Fibroblast of skin of scalp (primary cell): ENCODE data around the gene LNPEP. TPM values are rescaled to one million over a fixed set of nuclear protein-coding genes. Genes with fewer than 3 reads are reported as not detected.

Source experiments
- DNase-seq: peaks from one replicate; pipeline ENCODE4 v3.0.0-alpha.2; 2013
- polyA plus RNA-seq, 2 experiments: library from polyadenylated mRNA; unstranded; fragments of 120-200 nt; gene quantifications; one replicate each; pipeline ENCODE4 v1.2.1, GENCODE V29; 2013; ENCODE audit not compliant: insufficient read length in 2 of 2

LNPEP gene
- polyA plus RNA-seq (2013, experiment 1 of 2; ENCODE audit: insufficient read length), result 7.9 TPM
- polyA plus RNA-seq (2013, experiment 2 of 2; ENCODE audit: insufficient read length), result 8.5 TPM

DNA sequence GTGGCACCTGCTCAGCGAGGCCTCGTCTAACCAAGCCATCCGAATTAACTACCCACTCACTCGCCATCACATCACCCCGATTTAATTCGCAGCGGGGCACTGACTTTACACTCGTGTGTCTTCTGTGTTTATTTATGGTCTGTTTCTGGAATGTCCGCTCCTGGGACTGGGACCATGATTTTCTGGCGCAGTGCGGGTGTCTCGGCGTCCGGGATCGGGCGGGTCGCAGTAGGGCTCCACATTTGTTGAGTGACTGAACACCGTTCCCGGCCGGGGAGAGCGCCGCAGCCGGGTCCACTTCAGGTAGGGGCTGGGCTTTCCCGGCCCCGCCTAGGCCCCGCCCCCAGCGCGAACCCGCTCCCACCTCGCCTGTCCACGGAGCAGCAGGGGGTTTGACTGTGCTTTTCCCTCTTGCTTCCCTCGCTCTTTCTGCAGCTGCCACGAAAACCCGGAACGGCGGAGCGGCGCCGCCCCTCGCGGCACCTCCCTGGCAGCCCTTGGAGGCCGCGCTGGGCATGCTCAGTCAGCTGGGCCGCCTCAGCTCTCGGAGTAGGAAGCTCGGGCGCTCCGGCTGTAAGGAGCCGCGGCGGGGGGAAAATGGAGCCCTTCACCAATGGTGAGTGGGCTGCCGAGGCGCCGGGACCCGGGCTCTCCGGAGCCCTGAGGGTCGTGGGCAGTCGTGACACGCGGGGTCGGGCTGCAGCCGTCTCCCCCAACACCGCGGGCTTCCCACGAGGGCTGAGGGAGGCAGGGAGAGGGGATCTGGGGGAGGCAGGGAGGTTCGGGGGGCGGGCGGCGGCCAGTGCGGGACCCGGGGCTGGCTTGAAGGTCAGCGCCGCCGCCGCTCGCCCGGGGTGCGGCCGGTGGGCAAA lies at the start of gene LNPEP:
TSS of gene LNPEP (plus strand) at position 522 of the 872 bp plus-strand sequence. CDS start at position 598, 76 bp downstream.
- peak; percentile 97 for DNase-seq

DNA sequence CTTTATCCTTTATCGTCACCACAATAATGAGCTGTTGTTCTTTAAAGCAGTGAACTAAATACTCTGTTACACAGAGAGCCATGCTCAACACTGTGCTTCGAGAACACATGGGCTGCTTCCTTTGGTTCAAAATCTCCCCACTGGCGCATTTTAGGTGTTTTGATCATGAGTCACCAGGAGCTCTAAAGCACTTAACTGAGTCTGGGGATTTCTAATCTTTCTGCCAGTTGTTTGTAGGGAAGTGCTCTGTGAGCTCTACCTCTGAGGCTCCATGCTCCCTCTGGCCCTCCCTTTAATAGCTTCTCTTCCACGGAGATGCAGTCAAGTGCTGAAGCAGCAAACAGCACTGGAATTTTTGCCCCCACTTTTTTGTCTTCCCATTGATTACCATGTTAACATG lies 42.5 kb upstream of the LNPEP start:
- peak; percentile 73 for DNase-seq

DNA sequence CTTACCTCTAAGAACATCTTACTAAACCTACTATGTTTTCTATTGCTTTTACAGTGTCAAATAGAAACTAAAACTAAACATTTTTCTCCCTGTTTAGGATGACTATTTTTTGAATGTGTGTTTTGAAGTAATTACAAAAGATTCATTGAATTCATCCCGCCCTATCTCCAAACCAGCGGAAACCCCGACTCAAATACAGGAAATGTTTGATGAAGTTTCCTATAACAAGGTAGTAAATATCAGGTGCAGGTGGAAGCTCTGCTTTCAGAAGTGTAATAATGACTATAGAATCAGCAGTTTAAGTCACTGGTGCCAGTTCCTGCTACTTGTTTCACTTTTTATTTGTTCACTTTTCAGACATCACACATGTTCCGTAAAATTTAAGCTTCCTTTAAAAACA lies 39.6 kb upstream of the LNPEP start:
- no peak for DNase-seq

DNA sequence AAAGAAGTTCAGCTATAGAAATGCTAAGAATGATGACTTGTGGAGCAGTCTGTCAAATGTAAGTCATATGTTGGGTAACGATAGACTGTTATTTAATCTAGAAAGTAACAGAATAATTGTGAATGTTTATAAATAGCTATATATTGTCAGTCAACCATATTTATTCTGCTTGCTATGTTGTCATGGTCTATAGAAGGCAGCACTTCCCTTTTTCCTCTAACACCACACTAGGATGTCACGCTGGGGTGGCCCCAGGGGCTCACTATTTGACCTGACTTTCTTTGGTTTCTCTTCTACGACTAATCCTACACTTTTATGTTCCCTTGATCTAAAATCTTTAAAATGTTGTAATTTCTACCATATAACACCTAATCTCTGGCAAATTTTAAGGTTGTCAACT lies 39.1 kb upstream of the LNPEP start:
- DNase-seq, result no peak

GRCh38 chr5:96901384-96901783 lies 34.5 kb upstream of the LNPEP start:
- DNase-seq, result no peak

GRCh38 chr5:96901841-96902240 lies 34.0 kb upstream of the LNPEP start:
- DNase-seq, result no peak

DNA sequence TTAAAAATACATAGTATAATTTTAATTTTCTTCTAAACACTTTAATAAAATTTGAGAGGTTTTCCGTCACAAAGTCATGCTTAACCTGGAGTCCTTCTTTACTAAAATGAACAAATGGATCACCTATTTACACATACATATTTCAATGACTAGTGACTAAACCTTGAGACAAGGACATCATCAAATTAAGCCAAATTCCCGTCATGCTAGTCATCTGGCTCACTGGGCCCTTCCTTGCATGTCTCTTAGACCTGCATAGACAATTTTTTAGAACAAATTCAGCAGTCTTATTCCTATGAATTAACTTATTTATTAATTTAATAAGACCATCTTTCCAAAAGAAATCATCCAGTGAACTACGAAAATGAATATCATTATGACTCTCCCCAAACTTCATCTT lies 33.0 kb upstream of the LNPEP start:
- DNase-seq, result no peak

GRCh38 chr5:96903300-96903699 lies 32.6 kb upstream of the LNPEP start:
- DNase-seq, result no peak

DNA sequence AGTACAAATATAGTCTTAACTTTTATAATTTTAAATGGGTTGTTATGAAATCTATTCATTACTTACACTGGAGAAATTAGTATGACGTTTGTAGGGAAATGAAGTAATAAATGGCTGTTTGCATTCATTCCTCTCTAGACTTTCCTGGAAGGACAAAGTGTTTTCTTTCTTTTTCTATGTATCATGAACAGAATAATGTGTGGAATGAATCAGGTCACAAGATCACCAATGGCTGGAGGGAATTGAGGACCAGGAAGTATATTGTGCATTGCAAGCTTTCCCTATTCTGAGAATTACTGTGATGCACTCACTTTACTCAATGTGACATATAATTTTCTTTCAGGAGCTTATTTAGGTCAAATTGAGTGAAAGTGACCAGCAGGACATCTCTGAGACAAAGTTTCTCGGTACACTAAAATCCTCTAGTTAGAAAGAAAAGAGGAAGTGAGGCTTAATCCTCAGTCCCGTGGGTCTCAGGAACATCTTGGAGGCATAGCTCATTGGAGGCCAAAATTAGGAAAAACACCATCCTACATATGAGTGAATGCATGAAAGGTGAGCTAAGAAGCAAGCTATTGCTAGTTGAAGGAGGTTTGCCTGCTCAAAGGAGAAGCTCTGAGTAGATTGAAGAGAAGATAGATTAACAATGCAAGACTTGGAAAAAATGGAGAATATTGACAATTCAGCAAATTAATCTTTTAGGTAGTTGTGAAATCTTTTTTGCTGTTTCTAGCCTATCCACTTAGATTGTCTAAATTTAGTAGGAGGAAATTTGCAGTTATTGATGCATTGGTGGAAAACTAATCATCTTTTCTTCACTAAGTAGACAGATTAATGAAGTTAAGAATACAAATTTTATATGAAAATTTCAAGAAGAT lies 31.6 kb upstream of the LNPEP start:
- no peak for DNase-seq

GRCh38 chr5:96905864-96906263 lies 30.0 kb upstream of the LNPEP start:
- no peak for DNase-seq

DNA sequence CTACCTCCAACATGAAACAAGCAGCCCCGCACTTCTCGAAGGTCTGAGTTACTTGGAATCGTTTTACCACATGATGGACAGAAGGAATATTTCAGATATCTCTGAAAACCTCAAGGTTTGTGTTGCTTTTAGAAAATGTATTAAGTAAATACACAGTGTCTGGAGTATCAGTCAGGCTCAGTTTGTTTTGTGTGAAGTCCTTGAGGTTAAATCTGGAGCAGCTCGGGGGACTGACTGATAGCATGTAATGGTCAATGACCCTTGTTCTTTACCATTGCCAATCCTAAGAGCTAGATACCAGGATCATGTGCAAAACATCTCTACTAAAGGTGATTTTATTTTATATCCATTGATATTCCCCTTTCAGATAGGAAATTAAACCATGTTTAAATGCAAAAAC lies 26.9 kb upstream of the LNPEP start:
- DNase-seq, result no peak

DNA sequence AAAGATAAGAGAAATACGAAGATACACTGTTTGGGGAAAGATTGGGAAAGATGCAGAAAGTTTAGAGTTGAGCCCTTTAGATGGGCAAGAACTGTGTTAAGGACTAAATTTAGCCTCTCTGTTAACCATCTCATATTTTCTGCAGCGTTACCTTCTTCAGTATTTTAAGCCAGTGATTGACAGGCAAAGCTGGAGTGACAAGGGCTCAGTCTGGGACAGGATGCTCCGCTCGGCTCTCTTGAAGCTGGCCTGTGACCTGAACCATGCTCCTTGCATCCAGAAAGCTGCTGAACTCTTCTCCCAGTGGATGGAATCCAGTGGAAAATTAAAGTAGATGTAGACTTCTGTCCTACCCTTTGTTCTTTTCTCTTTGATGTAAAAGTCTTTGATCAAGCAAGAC lies 26.4 kb upstream of the LNPEP start:
- DNase-seq, result no peak

GRCh38 chr5:96911139-96911538 lies 24.7 kb upstream of the LNPEP start:
- no peak for DNase-seq

- no peak for DNase-seq
Observed at GRCh38 chr5:96913233-96913632, 22.6 kb upstream of the LNPEP start.

- no peak for DNase-seq
Observed at GRCh38 chr5:96919754-96920197, 16.1 kb upstream of the LNPEP start.

DNA sequence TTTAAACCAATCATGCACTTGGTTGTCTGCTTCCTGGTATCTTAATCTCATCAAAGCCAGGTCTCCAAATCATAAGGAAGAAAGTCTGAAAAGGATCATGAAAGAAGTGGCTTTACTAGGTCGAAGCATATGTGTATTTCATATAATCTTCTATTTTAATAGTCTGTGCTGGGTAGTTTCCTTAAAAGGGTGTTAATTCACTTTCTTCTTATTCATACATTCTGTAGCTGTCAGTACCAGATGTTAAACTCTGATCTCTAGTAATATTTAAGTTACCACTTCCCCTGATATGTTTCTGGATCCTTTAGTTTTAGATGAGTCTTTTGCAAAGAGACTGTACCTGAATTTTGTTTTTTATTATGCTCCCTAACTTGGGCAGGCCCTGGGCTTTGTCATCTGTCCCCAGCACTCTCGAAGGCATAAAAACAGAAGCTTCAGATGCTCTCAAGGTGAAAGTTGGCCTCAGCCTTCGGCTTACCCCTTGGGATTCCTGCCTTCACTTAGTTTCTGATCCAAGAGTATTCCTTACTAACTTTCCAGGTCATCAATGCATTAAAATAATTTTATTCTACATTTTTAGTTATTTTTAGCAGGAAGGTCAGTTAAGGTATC lies 15.0 kb upstream of the LNPEP start:
- no peak for DNase-seq

GRCh38 chr5:96922499-96923244 lies 13.2 kb upstream of the LNPEP start:
- no peak for DNase-seq

DNA sequence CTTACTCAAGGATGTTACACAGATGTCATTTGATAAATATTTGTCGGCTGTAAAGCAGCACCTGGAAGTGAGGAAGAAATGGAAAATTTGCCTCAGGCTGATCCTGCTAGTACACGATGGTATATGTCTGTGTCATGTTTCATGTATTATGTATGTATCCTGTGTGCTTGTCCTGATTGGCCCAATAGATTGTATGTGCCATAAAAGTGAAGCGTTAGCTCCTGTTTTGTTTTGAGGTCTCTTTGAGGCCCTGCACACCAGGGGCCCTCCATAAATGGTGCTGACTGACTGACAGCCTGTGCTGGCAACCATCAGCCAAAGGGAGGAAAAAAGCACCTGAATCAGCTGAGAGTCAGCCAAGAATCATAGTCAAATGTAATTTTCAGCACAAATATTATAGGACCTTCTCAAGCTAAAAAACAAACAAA lies 11.8 kb upstream of the LNPEP start:
- no peak for DNase-seq

- no peak for DNase-seq
Observed at GRCh38 chr5:96926276-96926675, 9.6 kb upstream of the LNPEP start.

GRCh38 chr5:96927008-96927407 lies 8.9 kb upstream of the LNPEP start:
- peak; percentile 34 for DNase-seq

DNA sequence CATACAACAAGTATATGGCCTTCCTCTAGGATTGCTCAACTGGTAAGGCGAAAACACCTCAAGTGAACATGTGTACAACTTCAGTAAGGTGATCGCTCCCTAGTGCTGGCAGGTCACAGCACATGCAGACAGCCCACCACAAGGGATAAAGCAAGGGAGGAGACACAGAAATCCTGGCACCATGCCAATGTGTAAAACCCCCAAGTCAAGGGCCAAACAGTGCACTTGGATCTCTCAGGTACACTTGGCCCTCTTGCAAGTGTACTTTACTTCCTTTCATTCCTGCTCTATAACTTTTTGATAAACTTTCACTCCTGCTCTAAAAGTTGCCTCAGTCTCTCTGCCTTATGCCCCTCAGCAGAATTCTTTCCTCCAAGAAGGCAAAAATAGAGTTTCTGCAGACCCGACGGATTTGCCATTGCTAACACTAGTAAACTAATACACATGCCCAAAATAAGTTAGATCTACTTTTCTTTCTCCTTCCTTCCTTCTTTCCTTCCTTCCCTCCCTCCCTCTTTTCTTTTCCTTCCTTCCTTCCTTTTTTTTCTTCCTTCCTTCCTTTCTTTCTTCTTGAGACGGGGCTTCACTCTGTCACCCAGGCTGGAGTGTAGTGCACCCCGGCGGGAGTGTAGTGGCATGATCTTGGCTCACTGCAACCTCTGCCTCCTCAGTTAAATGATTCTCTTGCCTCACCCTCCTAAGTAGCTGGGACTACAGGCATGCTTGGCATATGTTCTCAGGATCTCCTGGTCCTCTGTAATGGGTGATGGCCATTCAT lies 6.8 kb upstream of the LNPEP start:
- DNase-seq, result no peak
